ENCODE data around the gene CDH4.

GRCh38 chr20:61359254-61359653, 107.2 kb downstream of the CDH4 start:
- TF ChIP-seq CTCF (IDR thresholded peaks at IDR 0.05) (no peak), POLR2A (IDR thresholded peaks at IDR 0.05) (no peak)

All from upper lobe of left lung (tissue), 4 donors.